Spleen (tissue), 11 donors: ENCODE measurements around the gene FBXO34. TPM values are rescaled to one million over a fixed set of nuclear protein-coding genes. Genes with fewer than 3 reads are reported as not detected.

Source experiments
- DNase-seq: peaks from one replicate; pipeline ENCODE4 v3.0.0-alpha.2; 2020
- H3K27ac ChIP-seq, 8 donors: fragments of 200-600 bp; sonication (generic) in 7 of 8; 1 replicate in 4 of 8; 2 replicates in 4 of 8; pipeline versions ENCODE4 v1.5.0 to v1.8.0; 2016 to 2021; ENCODE audit warnings: inconsistent platforms in 4 of 8, mild to moderate bottlenecking in 4 of 8, moderate library complexity in 1 of 8
- H3K27me3 ChIP-seq, 7 donors: fragments of 200-600 bp; sonication (generic) in 6 of 7; replicated peaks in 1 of 7; 1 replicate in 4 of 7; 2 replicates in 3 of 7; pipeline versions ENCODE4 v1.5.0 to v1.8.0; 2016 to 2021; ENCODE audit warnings: inconsistent platforms in 3 of 7, mild to moderate bottlenecking in 1 of 7
- H3K36me3 ChIP-seq, 6 donors: fragments of 200-600 bp; sonication (generic) in 5 of 6; 1 replicate in 4 of 6; 2 replicates in 2 of 6; pipeline versions ENCODE4 v1.5.0 to v1.8.0; 2016 to 2021; ENCODE audit warnings: inconsistent platforms in 2 of 6
- H3K4me1 ChIP-seq, 6 donors: fragments of 200-600 bp; sonication (generic) in 5 of 6; 1 replicate in 3 of 6; 2 replicates in 3 of 6; pipeline versions ENCODE4 v1.5.0 to v1.8.0; 2016 to 2021; ENCODE audit warnings: inconsistent platforms in 3 of 6
- H3K4me3 ChIP-seq, 8 donors: fragments of 200-600 bp; sonication (generic) in 7 of 8; 1 replicate in 4 of 8; 2 replicates in 4 of 8; pipeline versions ENCODE4 v1.5.0 to v1.8.0; 2016 to 2021; ENCODE audit warnings: inconsistent platforms in 4 of 8, mild to moderate bottlenecking in 4 of 8, moderate library complexity in 2 of 8
- H3K9me3 ChIP-seq, 8 donors: fragments of 200-600 bp; sonication (generic) in 7 of 8; 1 replicate in 4 of 8; 2 replicates in 4 of 8; pipeline versions ENCODE4 v1.5.0 to v1.8.0; 2016 to 2021; ENCODE audit warnings: inconsistent platforms in 4 of 8
- CTCF ChIP-seq, 11 experiments: fragments of 200-600 bp in 7 of 11; fragments of 450-650 bp in 4 of 11; sonication (generic) in 4 of 11; IDR thresholded peaks in 8 of 11; conservative IDR thresholded peaks in 3 of 11; 1 replicate in 7 of 11; 2 replicates in 4 of 11; pipeline versions ENCODE4 v1.4.0 to v1.8.0; 2016 to 2021; ENCODE audit warnings: antibody characterized with exemption in 11 of 11, inconsistent platforms in 4 of 11, mild to moderate bottlenecking in 1 of 11
- POLR2A ChIP-seq, 3 donors: fragments of 450-650 bp; IDR thresholded peaks; one replicate each; pipeline ENCODE4 v1.5.1; 2017; ENCODE audit warnings: antibody characterized with exemption in 3 of 3, mild to moderate bottlenecking in 1 of 3
- POLR2AphosphoS5 ChIP-seq, 3 donors: sonication (generic); formaldehyde crosslinking; IDR thresholded peaks; one replicate each; pipeline ENCODE4 v1.5.1; 2017; ENCODE audit warnings: antibody characterized with exemption in 3 of 3
- WGBS, 5 donors: extraction: QIAGEN DNeasy Blood & Tissue Kit in 3 of 5; methylation state at CpG; one replicate each; pipeline versions ENCODE4 v1.1.5 to v1.1.7; 2013 to 2018; 5-methylcytosine and 5-hydroxymethylcytosine counted together
- intact Hi-C: fragments of 100-400 bp; cut with DNase I; formaldehyde crosslinking; loops from one replicate; pipeline ENCODE4 v1.15.0; 2023; ENCODE audit warnings: low total_unique reads
- polyA plus RNA-seq, 3 donors: library from polyadenylated mRNA; stranded (reverse); fragments of 200-250 nt; gene quantifications; one replicate each; pipeline ENCODE4 v1.2.1, GENCODE V29; 2013
- total RNA-seq, 7 donors: library from RNA; depleted of rRNA in 3 of 7; stranded (reverse); fragments of >200 nt in 3 of 7; fragmentation: NEBNext Ultra II Directional in 4 of 7; extraction: Animal tissue kit (Norgen Biotek cat#: 25700) in 4 of 7; gene quantifications; one replicate each; pipeline versions ENCODE4 v1.1.0 to v1.2.1, GENCODE V29; 2016 to 2021
- donor health status: healthy with polysubstance abuse.
- donor health status: DM: no; HTN: no; CAD: no; lungs with moderate emphysema.
- donor health status: DM: no; HTN: no; CAD: no.
- donor health status: Bipolar disorder and iron deficiency.
- donor health status: healthy.
- donor health status: DM: no; HTN: no; CAD: no.
- donor health status: DM: yes; HTN: yes; CAD: no.

Gene FBXO34
- total and polyA plus RNA-seq, 10 donors, result 5.8 to 46.0 (median 26.7) TPM

- no peaks in the 10 kb centered on the region for H3K27me3 ChIP-seq
- WGBS, 5 donors, result 79 to 92% (median 87%) methylated on average over 5 of the region's 5 CpGs
- H3K9me3 ChIP-seq, result no peaks in the 10 kb centered on the region
- intact Hi-C loops, result no loop called here
- TF ChIP-seq POLR2AphosphoS5 (IDR thresholded peaks at IDR 0.05) (no peak), CTCF (IDR thresholded peaks at IDR 0.05 in 8 of 11, conservative IDR thresholded peaks at IDR 0.05 in 3 of 11) (no peak), POLR2A (IDR thresholded peaks at IDR 0.05) (no peak)
- H3K4me3 ChIP-seq, result no peak overlapping the region
- DNase-seq, result no peak
- H3K4me1 ChIP-seq, result peaks cover 0 to 16% (median 0%) of the 10 kb centered on the region in 6 donors
- H3K27ac ChIP-seq, result peak overlapping the region in 6 of 8 donors; percentile 67 to 79 (median 77)
- H3K36me3 ChIP-seq, result peaks cover 3 to 100% (median 51%) of the 10 kb centered on the region in 6 donors
These were observed 112.4 kb downstream of the FBXO34 start for GRCh38 chr14:55383541-55384140.

GRCh38 chr14:55384536-55384935 is 113.3 kb downstream of the FBXO34 start:
- Histone ChIP-seq H3K27ac (peak overlapping the region in 7 of 8 donors; percentile 58 to 79 (median 76)), H3K4me3 (no peak overlapping the region), H3K4me1 (peaks cover 0 to 16% (median 0%) of the 10 kb centered on the region in 6 donors), H3K36me3 (peaks cover 3 to 100% (median 51%) of the 10 kb centered on the region in 6 donors), H3K27me3 (no peaks in the 10 kb centered on the region), H3K9me3 (no peaks in the 10 kb centered on the region)
- TF ChIP-seq CTCF (IDR thresholded peaks at IDR 0.05 in 8 of 11, conservative IDR thresholded peaks at IDR 0.05 in 3 of 11) (no peak), POLR2AphosphoS5 (IDR thresholded peaks at IDR 0.05) (no peak), POLR2A (IDR thresholded peaks at IDR 0.05) (no peak)
- 65 to 78% (median 75%) methylated on average over 3 of the region's 3 CpGs for WGBS, 5 donors
- no peak for DNase-seq
- intact Hi-C loops, result no loop called here

- intact Hi-C loops, result no loop called here
- 63 to 78% (median 73%) methylated on average over 6 of the region's 6 CpGs for whole genome bisulfite sequencing, 5 donors
- no peak for DNase-seq
- Histone ChIP-seq H3K9me3 (no peaks in the 10 kb centered on the region), H3K27me3 (no peaks in the 10 kb centered on the region), H3K27ac (peak overlapping the region; percentile 11 to 79 (median 74)), H3K4me3 (no peak overlapping the region), H3K4me1 (peaks cover 0 to 16% (median 0%) of the 10 kb centered on the region in 6 donors), H3K36me3 (peaks cover 3 to 100% (median 41%) of the 10 kb centered on the region in 6 donors)
- no peak for TF ChIP-seq POLR2A (IDR thresholded peaks at IDR 0.05)
- no peak for TF ChIP-seq CTCF (IDR thresholded peaks at IDR 0.05 in 8 of 11, conservative IDR thresholded peaks at IDR 0.05 in 3 of 11)
- TF ChIP-seq POLR2AphosphoS5 (IDR thresholded peaks at IDR 0.05), result no peak
These were observed 115.0 kb downstream of the FBXO34 start for GRCh38 chr14:55386037-55386808.

GRCh38 chr14:55387121-55387520 is 115.9 kb downstream of the FBXO34 start:
- TF ChIP-seq POLR2A (IDR thresholded peaks at IDR 0.05) (no peak), CTCF (IDR thresholded peaks at IDR 0.05 in 8 of 11, conservative IDR thresholded peaks at IDR 0.05 in 3 of 11) (no peak), POLR2AphosphoS5 (IDR thresholded peaks at IDR 0.05) (no peak)
- Histone ChIP-seq H3K36me3 (peaks cover 0 to 97% (median 34%) of the 10 kb centered on the region in 6 donors), H3K27me3 (no peaks in the 10 kb centered on the region), H3K9me3 (no peaks in the 10 kb centered on the region), H3K4me3 (no peak overlapping the region), H3K4me1 (peaks cover 0 to 16% (median 0%) of the 10 kb centered on the region in 6 donors), H3K27ac (peak overlapping the region in 3 of 8 donors; percentile 58 to 79 (median 76))
- intact Hi-C loops, result no loop called here
- DNase-seq, result no peak
- 92 to 98% (median 97%) methylated on average over 4 of the region's 4 CpGs for WGBS, 5 donors
